Neural crest cell (in vitro differentiated cells): ENCODE data around the gene PDAP1. TPM values are rescaled to one million over a fixed set of nuclear protein-coding genes. Genes with fewer than 3 reads are reported as not detected.

Experiments
- DNase-seq: peaks from one replicate; pipeline ENCODE4 v3.0.0; 2021; ENCODE audit warnings: low read depth, mixed read lengths, low spot score
- H3K27ac Mint-ChIP-seq: one replicate; pipeline ENCODE4 v1.8.0; 2021; ENCODE audit warnings: mild to moderate bottlenecking, mixed read lengths; ENCODE audit not compliant: unreplicated experiment
- H3K27me3 Mint-ChIP-seq: 2 replicates; pipeline ENCODE4 v1.8.0; 2021; ENCODE audit warnings: low read depth, mild to moderate bottlenecking, mixed read lengths
- H3K36me3 Mint-ChIP-seq: 2 replicates; pipeline ENCODE4 v1.8.0; 2021; ENCODE audit warnings: low read depth, mild to moderate bottlenecking, mixed read lengths
- H3K4me1 Mint-ChIP-seq: 2 replicates; pipeline ENCODE4 v1.8.0; 2021; ENCODE audit warnings: mixed read lengths
- H3K4me3 Mint-ChIP-seq: one replicate; pipeline ENCODE4 v1.8.0; 2021; ENCODE audit warnings: mild to moderate bottlenecking, mixed read lengths
- H3K9me3 Mint-ChIP-seq: 2 replicates; pipeline ENCODE4 v1.8.0; 2021; ENCODE audit warnings: mixed read lengths
- CTCF ChIP-seq: fragments of 200-600 bp; sonication (generic); conservative IDR thresholded peaks from 2 replicates; pipeline ENCODE4 v1.5.0; 2021; ENCODE audit warnings: antibody characterized with exemption, mild to moderate bottlenecking
- total RNA-seq: library from RNA; stranded (reverse); gene quantifications from 2 replicates; pipeline ENCODE4 v1.2.1, GENCODE V29; 2021

The PDAP1 gene
- total RNA-seq, 1 donor from 2014 or later: 146 TPM

GRCh38 chr7:99372275-99373090, 35.9 kb downstream of the PDAP1 start:
- DNase-seq: no peak
- H3K4me3 Mint-ChIP-seq: peak overlapping the region; percentile 89
- H3K27ac Mint-ChIP-seq: peak overlapping the region; percentile 72
- TF ChIP-seq CTCF: no peak
- H3K9me3 Mint-ChIP-seq: no peaks in the 10 kb centered on the region
- H3K4me1 Mint-ChIP-seq: peaks cover 13% of the 10 kb centered on the region
- peaks cover 5% of the 10 kb centered on the region for H3K27me3 Mint-ChIP-seq
- peaks cover 4% of the 10 kb centered on the region for H3K36me3 Mint-ChIP-seq

DNA sequence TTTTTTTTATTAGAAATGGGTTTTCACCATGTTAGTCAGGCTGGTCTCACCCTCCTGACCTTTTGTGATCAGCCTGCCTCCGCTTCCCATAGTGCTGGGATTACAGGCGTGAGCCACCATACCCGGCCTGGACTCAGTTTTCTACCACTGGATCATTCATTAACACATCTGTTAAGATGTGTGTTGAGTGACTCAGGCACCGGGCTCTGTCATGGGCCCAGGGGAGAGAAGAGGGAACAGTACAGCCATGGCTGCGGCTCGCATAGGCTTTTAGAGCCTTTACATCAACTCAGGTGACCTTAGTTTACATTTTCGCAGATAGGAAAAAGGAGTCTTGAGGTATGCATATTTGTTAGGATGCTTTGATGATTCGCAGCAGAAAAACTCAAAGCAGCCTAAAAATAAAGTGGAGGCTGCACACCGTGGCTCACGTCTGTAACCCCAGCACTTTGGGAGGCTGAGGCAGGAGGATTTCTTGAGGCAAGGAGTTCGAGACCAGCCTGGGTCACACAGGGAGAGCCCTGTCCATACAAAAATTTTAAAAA, 36.9 kb downstream of the PDAP1 start:
- TF ChIP-seq CTCF: no peak
- Mint-ChIP-seq H3K9me3 (no peaks in the 10 kb centered on the region), H3K36me3 (peaks cover 9% of the 10 kb centered on the region), H3K4me1 (peaks cover 15% of the 10 kb centered on the region), H3K4me3 (peak overlapping the region; percentile 69), H3K27me3 (peaks cover 5% of the 10 kb centered on the region), H3K27ac (no peak overlapping the region)
- DNase-seq: no peak

- H3K4me3 Mint-ChIP-seq: no peak overlapping the region
- H3K4me1 Mint-ChIP-seq: peaks cover 17% of the 10 kb centered on the region
- peaks cover 15% of the 10 kb centered on the region for H3K36me3 Mint-ChIP-seq
- no peak for DNase-seq
- no peak for TF ChIP-seq CTCF
- peak overlapping the region; percentile 67 for H3K27ac Mint-ChIP-seq
- H3K27me3 Mint-ChIP-seq: peaks cover 5% of the 10 kb centered on the region
- H3K9me3 Mint-ChIP-seq: no peaks in the 10 kb centered on the region
Measured at GRCh38 chr7:99369767-99370391, 38.5 kb downstream of the PDAP1 start.

DNA sequence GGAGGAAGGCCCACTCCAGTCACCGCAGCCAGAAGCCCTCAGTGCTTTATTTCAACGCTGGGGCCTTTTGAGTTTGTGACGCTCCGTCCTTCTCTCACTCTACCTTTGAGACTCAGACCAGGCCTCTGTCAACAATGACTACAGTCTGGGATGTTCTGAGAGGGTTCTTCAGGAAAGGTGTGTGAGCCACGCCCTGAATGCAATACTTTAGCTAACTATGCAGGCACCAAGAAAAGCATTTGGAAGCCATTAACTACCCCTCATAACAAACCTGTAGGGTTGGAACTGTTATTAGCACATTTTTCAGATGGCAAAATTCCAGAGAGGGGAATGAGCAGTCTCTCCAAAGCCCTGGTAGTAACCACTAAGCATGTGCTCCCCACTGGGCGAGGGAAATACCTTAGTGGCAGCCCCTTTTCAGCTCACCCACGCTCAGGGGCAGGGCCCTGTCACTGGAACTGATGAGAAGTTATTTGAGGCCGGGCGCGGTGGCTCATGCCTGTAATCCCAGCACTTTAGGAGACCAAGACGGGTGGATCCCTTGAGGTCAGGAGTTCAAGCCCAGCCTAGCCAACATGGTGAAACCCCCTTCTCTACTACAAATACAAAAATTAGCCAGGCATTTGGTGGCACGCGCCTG, 39.5 kb downstream of the PDAP1 start:
- Mint-ChIP-seq H3K36me3 (peaks cover 15% of the 10 kb centered on the region), H3K4me3 (no peak overlapping the region), H3K4me1 (peaks cover 17% of the 10 kb centered on the region), H3K9me3 (no peaks in the 10 kb centered on the region), H3K27me3 (peaks cover 5% of the 10 kb centered on the region), H3K27ac (peak overlapping the region; percentile 67)
- no peak for DNase-seq
- no peak for TF ChIP-seq CTCF

GRCh38 chr7:99366646-99367045, 41.8 kb downstream of the PDAP1 start:
- no peak overlapping the region for H3K27ac Mint-ChIP-seq
- peaks cover 15% of the 10 kb centered on the region for H3K36me3 Mint-ChIP-seq
- DNase-seq: no peak
- H3K9me3 Mint-ChIP-seq: no peaks in the 10 kb centered on the region
- H3K4me1 Mint-ChIP-seq: peaks cover 4% of the 10 kb centered on the region
- no peaks in the 10 kb centered on the region for H3K27me3 Mint-ChIP-seq
- no peak for TF ChIP-seq CTCF
- H3K4me3 Mint-ChIP-seq: no peak overlapping the region
